Measurements from ENCODE around the gene G3BP2. TPM values are rescaled to one million over a fixed set of nuclear protein-coding genes. Genes with fewer than 3 reads are reported as not detected.

G3BP2 gene
- total and polyA plus RNA-seq, 2 of the 13 experiments (the other 11 are each of a cell fraction or from before 2014, with no cell fraction given) = 51.7 to 179 TPM

- TF ChIP-seq ZNF687 (CRISPR knock-in tag; IDR thresholded peaks at IDR 0.05) = no peak
- no peak for TF ChIP-seq ZNF878 (CRISPR knock-in tag; IDR thresholded peaks at IDR 0.05)
Measured at GRCh38 chr4:75658876-75659275, 14.3 kb downstream of the G3BP2 start (continued).

- BruUV-seq (replicated peaks) = no TSS peak
- FAIRE-seq (no peak), ATAC-seq (no peak), DNase-seq (ENCODE audit: low spot score) (no peak)
- Histone ChIP-seq H3K4me1 (ENCODE audit: insufficient read depth, low read length) (0 out of 2 replicates have a peak, but pooled peaks cover 4% of the 10 kb centered on the region), H3K36me3 (replicated peaks in 1 of 2; ENCODE audit: control insufficient read depth in 1 of 2, insufficient read depth in 2 of 2, low read length in 2 of 2) (peaks cover 9 to 67% of the 10 kb centered on the region in 2 experiments), H3K9me3 (ENCODE audit: low read length) (no peaks in the 10 kb centered on the region), H2AFZ (ENCODE audit: low read length) (no peak overlapping the region), H3K27ac (ENCODE audit: extremely low read length, insufficient read depth, low read length) (no peak overlapping the region), H3K27me3 (ENCODE audit: control insufficient read depth in 1 of 2, insufficient read depth in 2 of 2, low read length in 2 of 2) (no peaks in the 10 kb centered on the region), H3K9ac (ENCODE audit: insufficient read depth, low read depth, low read length) (no peak overlapping the region), H4K20me1 (ENCODE audit: insufficient read depth, low read length) (peaks cover 10% of the 10 kb centered on the region), H3K4me3 (replicated peaks in 1 of 3; ENCODE audit: insufficient read depth in 1 of 3, low read depth in 2 of 3, low read length in 3 of 3) (no peak overlapping the region), H3K79me2 (ENCODE audit: insufficient read depth, low read length) (peaks cover 27% of the 10 kb centered on the region), H3K4me2 (ENCODE audit: low read depth, low read length) (no peak overlapping the region)
- in situ Hi-C loops (cut with HindIII; ENCODE audit: extremely low pct_ligation_motif_present, low pct_unique_long_range_greater_than_20kb) = loop anchor here (10.0 kb wide), 1 partner anchor 49 kb away; no protein-coding TSS in a partner anchor
- ChIA-PET POLR2A (no interaction called here), CTCF (ENCODE audit: low intra/inter-chr PET ratio, low total read pairs) (no interaction called here)
- 97% methylated on average over 2 of the region's 2 CpGs for WGBS (ENCODE audit: low lambda C conversion rate)
- intact Hi-C loops (cut with micrococcal nuclease; ENCODE audit: unreplicated experiment) = no loop called here
- TF ChIP-seq ZFP91 (CRISPR knock-in tag; IDR thresholded peaks at IDR 0.05; ENCODE audit: borderline replicate concordance) (no peak), MED1 (CRISPR knock-in tag; IDR thresholded peaks at IDR 0.05) (no peak), ZNF775 (CRISPR knock-in tag; IDR thresholded peaks at IDR 0.05; ENCODE audit: borderline replicate concordance) (no peak), POLR2A (IDR thresholded peaks at IDR 0.05; ENCODE audit: insufficient read depth in 1 of 2, low read depth in 2 of 2, low read length in 2 of 2) (no peak), ZNF24 (IDR thresholded peaks at IDR 0.05) (no peak), SALL2 (CRISPR knock-in tag; IDR thresholded peaks at IDR 0.05) (no peak), CERS6 (CRISPR knock-in tag; IDR thresholded peaks at IDR 0.05) (no peak), ZNF724P (CRISPR knock-in tag; IDR thresholded peaks at IDR 0.05; ENCODE audit: borderline replicate concordance) (no peak), ZNF276 (CRISPR knock-in tag; IDR thresholded peaks at IDR 0.05; ENCODE audit: low read depth) (no peak), ZSCAN21 (CRISPR knock-in tag; IDR thresholded peaks at IDR 0.05; ENCODE audit: borderline replicate concordance) (no peak), ZNF569 (CRISPR knock-in tag; IDR thresholded peaks at IDR 0.05; ENCODE audit: borderline replicate concordance) (no peak)
Measured at GRCh38 chr4:75655562-75655961, 17.6 kb downstream of the G3BP2 start.

All from HepG2 (cell line).